SK-N-SH treated with all-trans-retinoic acid at 6 μM for 48 hours (cell line): ENCODE data around the gene LACRT.

Source experiments
- BACH2 ChIP-seq: fragments of 250-450 bp; sonication (Bioruptor Pico); IDR thresholded peaks from 2 replicates; pipeline ENCODE4 v1.9.0; 2021; ENCODE audit warnings: mild to moderate bottlenecking, borderline replicate concordance
- CREB5 ChIP-seq: fragments of 250-450 bp; sonication (Bioruptor Pico); IDR thresholded peaks from 2 replicates; pipeline ENCODE4 v1.5.1; 2020; ENCODE audit warnings: low read depth, mild to moderate bottlenecking, moderate library complexity
- PATZ1 ChIP-seq: fragments of 250-450 bp; sonication (Bioruptor Pico); IDR thresholded peaks from 2 replicates; pipeline ENCODE4 v1.8.0; 2020; ENCODE audit warnings: mild to moderate bottlenecking, moderate library complexity, borderline replicate concordance

- no peak for TF ChIP-seq BACH2 (CRISPR knock-in tag)
- no peak for TF ChIP-seq CREB5 (CRISPR knock-in tag)
- no peak for TF ChIP-seq PATZ1
These were observed 27.3 kb upstream of the LACRT start for GRCh38 chr12:54662026-54662425.
